Neural cell (in vitro differentiated cells): Measurements from ENCODE around the gene ADCY4. TPM values are rescaled to one million over a fixed set of nuclear protein-coding genes. Genes with fewer than 3 reads are reported as not detected.

Source experiments
- H2AFZ ChIP-seq: fragments of 200-600, 300-800 bp; sonication (generic), shearing (Covaris generic); 2 replicates; pipeline ENCODE4 v1.6.0; 2014; ENCODE audit warnings: low read depth, mild to moderate bottlenecking, antibody characterized with exemption, low read length, moderate library complexity
- H3F3A ChIP-seq: fragments of 200-600 bp; shearing (Covaris generic); 2 replicates; pipeline ENCODE4 v1.6.1; 2016; ENCODE audit warnings: mild to moderate bottlenecking, moderate library complexity, mixed read lengths, antibody characterized with exemption, low read length; ENCODE audit not compliant: insufficient read depth, poor library complexity, severe bottlenecking
- H3K27ac ChIP-seq: fragments of 200-600, 300-800 bp; sonication (generic), shearing (Covaris generic); 2 replicates; pipeline ENCODE4 v1.5.1; 2014; ENCODE audit warnings: mild to moderate bottlenecking, low read length, moderate library complexity
- H3K27me3 ChIP-seq: fragments of 300-800, 200-600 bp; sonication (generic), shearing (Covaris generic); 2 replicates; pipeline ENCODE4 v1.6.0; 2014; ENCODE audit warnings: mild to moderate bottlenecking, low read depth, low read length, moderate library complexity; ENCODE audit not compliant: insufficient read depth
- H3K36me3 ChIP-seq: fragments of 300-800, 200-600 bp; sonication (generic), shearing (Covaris generic); 2 replicates; pipeline ENCODE4 v1.5.1; 2014; ENCODE audit warnings: mild to moderate bottlenecking, antibody characterized with exemption, low read length, moderate library complexity; ENCODE audit not compliant: insufficient read depth
- H3K4me2 ChIP-seq: fragments of 300-800, 200-600 bp; sonication (generic), shearing (Covaris generic); 2 replicates; pipeline ENCODE4 v1.6.0; 2014; ENCODE audit warnings: mild to moderate bottlenecking, low read length
- H3K4me3 ChIP-seq: fragments of 300-800, 200-600 bp; sonication (generic), shearing (Covaris generic); 2 replicates; pipeline ENCODE4 v1.5.1; 2014; ENCODE audit warnings: mild to moderate bottlenecking, low read length, moderate library complexity
- H3K79me2 ChIP-seq: fragments of 200-600 bp; shearing (Covaris generic); replicated peaks from 2 replicates; pipeline ENCODE4 v1.6.0; 2014; ENCODE audit warnings: mild to moderate bottlenecking, low read length, moderate library complexity; ENCODE audit not compliant: insufficient read depth
- H3K9ac ChIP-seq: fragments of 300-800, 200-600 bp; sonication (generic), shearing (Covaris generic); 2 replicates; pipeline ENCODE4 v1.6.1; 2016; ENCODE audit warnings: mild to moderate bottlenecking, low read length, mixed read lengths
- H3K9me2 ChIP-seq: fragments of 200-600 bp; shearing (Covaris generic); 2 replicates; pipeline ENCODE4 v1.6.1; 2016; ENCODE audit warnings: mild to moderate bottlenecking, low read length, mixed read lengths; ENCODE audit not compliant: insufficient read depth
- H3K9me3 ChIP-seq: fragments of 200-600, 300-800 bp; sonication (generic), shearing (Covaris generic); 2 replicates; pipeline ENCODE4 v1.6.1; 2016; ENCODE audit warnings: mild to moderate bottlenecking, mixed run types, low read length, moderate library complexity, mixed read lengths
- H4K20me1 ChIP-seq: fragments of 200-600 bp; shearing (Covaris generic); 2 replicates; pipeline ENCODE4 v1.6.1; 2016; ENCODE audit warnings: mild to moderate bottlenecking, mixed run types; ENCODE audit not compliant: insufficient read depth
- EP300 ChIP-seq: fragments of 450-650 bp; conservative IDR thresholded peaks from 2 replicates; pipeline ENCODE4 v1.6.1; 2014; ENCODE audit warnings: antibody characterized with exemption, mild to moderate bottlenecking, moderate library complexity; ENCODE audit not compliant: poor library complexity, severe bottlenecking
- EZH2 ChIP-seq: fragments of 200-600, 300-800 bp; shearing (Covaris generic), sonication (generic); IDR thresholded peaks from 2 replicates; pipeline ENCODE4 v1.6.1; 2014; ENCODE audit warnings: antibody characterized with exemption, low read length, borderline replicate concordance, mild to moderate bottlenecking; ENCODE audit not compliant: insufficient read depth, poor library complexity, severe bottlenecking
- MXI1 ChIP-seq: fragments of 450-650 bp; conservative IDR thresholded peaks from 2 replicates; pipeline ENCODE4 v1.6.1; 2014; ENCODE audit warnings: antibody characterized with exemption, mild to moderate bottlenecking; ENCODE audit not compliant: poor library complexity, severe bottlenecking
- POLR2AphosphoS5 ChIP-seq: IDR thresholded peaks from 2 replicates; pipeline ENCODE4 v1.6.1; 2012
- RAD21 ChIP-seq: fragments of 450-650 bp; conservative IDR thresholded peaks from 2 replicates; pipeline ENCODE4 v1.6.1; 2014; ENCODE audit warnings: antibody characterized with exemption, mild to moderate bottlenecking, moderate library complexity
- REST ChIP-seq: IDR thresholded peaks from 2 replicates; pipeline ENCODE4 v1.6.1; 2012; ENCODE audit warnings: borderline replicate concordance
- SMC3 ChIP-seq: fragments of 450-650 bp; conservative IDR thresholded peaks from 2 replicates; pipeline ENCODE4 v1.6.1; 2014; ENCODE audit warnings: antibody characterized with exemption, mild to moderate bottlenecking, moderate library complexity; ENCODE audit not compliant: poor library complexity
- TAF1 ChIP-seq: IDR thresholded peaks from 2 replicates; pipeline ENCODE4 v1.6.1; 2012; ENCODE audit warnings: low read depth
- polyA plus RNA-seq: library from polyadenylated mRNA; depleted of rRNA; stranded (reverse); fragments of >200 nt; gene quantifications from 2 replicates; pipeline ENCODE4 v1.2.3, GENCODE V29; 2014
- TF ChIP-seq, protein P1 (sequence below): fragments of 450-650 bp; IDR thresholded peaks from 2 replicates; pipeline ENCODE4 v1.5.1; 2014; ENCODE audit warnings: antibody characterized with exemption, mild to moderate bottlenecking, moderate library complexity; ENCODE audit not compliant: poor library complexity, severe bottlenecking

ADCY4 gene
- polyA plus RNA-seq, 1 donor from 2014 or later = not detected

- no peak overlapping the region for H3K4me3 ChIP-seq
- H3K27ac ChIP-seq = no peak overlapping the region
- TF ChIP-seq POLR2AphosphoS5 (no peak), RAD21 (no peak), EP300 (no peak), REST (no peak), SMC3 (no peak)
- H3K9me2 ChIP-seq = no peaks in the 10 kb centered on the region
- H3K4me2 ChIP-seq = no peak overlapping the region
- no peaks in the 10 kb centered on the region for H3F3A ChIP-seq
- H3K9me3 ChIP-seq = no peaks in the 10 kb centered on the region
- no peaks in the 10 kb centered on the region for H3K36me3 ChIP-seq
- H3K27me3 ChIP-seq = no peaks in the 10 kb centered on the region
- no peaks in the 10 kb centered on the region for H4K20me1 ChIP-seq
- no peaks in the 10 kb centered on the region for H3K79me2 ChIP-seq
- no peak overlapping the region for H3K9ac ChIP-seq
- no peak overlapping the region for H2AFZ ChIP-seq
Measured at GRCh38 chr14:24292118-24292807, 42.6 kb downstream of the ADCY4 start.

DNA sequence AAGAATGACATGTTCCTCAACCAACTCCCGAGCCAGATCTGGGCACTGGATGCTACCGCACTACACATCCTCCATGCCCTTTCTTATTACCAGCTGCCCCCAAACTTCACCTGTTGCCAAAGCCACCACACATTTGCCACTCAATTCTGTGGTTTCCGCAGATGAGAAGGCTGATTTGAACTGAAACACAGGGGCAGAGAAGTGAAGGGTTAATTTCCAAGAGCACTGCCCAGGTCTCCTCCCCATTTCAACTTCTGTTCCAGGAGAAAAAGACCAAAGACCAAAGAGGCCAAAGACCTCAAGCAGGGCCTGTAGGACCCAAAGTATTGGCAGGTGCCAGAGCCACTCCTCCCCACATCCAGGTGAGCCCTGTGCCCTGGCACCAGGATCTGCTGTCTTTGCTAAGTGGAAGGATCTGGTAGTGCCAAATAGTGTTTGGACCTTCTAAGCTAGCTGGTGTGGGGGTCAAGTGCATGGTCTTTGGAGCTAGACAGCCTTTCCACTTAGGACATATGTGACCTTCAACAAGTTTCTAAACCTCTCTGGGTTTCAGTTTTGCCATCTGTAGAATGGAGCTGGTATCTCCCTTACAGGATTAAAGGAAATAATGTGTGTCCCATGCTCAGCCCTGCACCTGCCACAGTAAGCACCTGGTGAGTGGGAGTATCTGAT, 43.3 kb downstream of the ADCY4 start:
- H3K9me3 ChIP-seq = no peaks in the 10 kb centered on the region
- no peaks in the 10 kb centered on the region for H3K36me3 ChIP-seq
- H2AFZ ChIP-seq = no peak overlapping the region
- no peaks in the 10 kb centered on the region for H4K20me1 ChIP-seq
- H3K4me3 ChIP-seq = no peak overlapping the region
- no peak overlapping the region for H3K4me2 ChIP-seq
- H3K9me2 ChIP-seq = no peaks in the 10 kb centered on the region
- H3K27ac ChIP-seq = no peak overlapping the region
- H3K79me2 ChIP-seq = no peaks in the 10 kb centered on the region
- H3F3A ChIP-seq = no peaks in the 10 kb centered on the region
- TF ChIP-seq EP300 = no peak
- no peak for TF ChIP-seq EZH2
- no peak for TF ChIP-seq MXI1
- no peak for TF ChIP-seq RAD21
- TF ChIP-seq POLR2AphosphoS5 = no peak
- TF ChIP-seq SMC3 = no peak
- TF ChIP-seq REST = no peak
- no peak for TF ChIP-seq TAF1
- TF ChIP-seq, protein P1, sequence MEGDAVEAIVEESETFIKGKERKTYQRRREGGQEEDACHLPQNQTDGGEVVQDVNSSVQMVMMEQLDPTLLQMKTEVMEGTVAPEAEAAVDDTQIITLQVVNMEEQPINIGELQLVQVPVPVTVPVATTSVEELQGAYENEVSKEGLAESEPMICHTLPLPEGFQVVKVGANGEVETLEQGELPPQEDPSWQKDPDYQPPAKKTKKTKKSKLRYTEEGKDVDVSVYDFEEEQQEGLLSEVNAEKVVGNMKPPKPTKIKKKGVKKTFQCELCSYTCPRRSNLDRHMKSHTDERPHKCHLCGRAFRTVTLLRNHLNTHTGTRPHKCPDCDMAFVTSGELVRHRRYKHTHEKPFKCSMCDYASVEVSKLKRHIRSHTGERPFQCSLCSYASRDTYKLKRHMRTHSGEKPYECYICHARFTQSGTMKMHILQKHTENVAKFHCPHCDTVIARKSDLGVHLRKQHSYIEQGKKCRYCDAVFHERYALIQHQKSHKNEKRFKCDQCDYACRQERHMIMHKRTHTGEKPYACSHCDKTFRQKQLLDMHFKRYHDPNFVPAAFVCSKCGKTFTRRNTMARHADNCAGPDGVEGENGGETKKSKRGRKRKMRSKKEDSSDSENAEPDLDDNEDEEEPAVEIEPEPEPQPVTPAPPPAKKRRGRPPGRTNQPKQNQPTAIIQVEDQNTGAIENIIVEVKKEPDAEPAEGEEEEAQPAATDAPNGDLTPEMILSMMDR = no peak
- H3K27me3 ChIP-seq = no peaks in the 10 kb centered on the region
- no peak overlapping the region for H3K9ac ChIP-seq
